Measurements from ENCODE around the gene DDX54.

DNA sequence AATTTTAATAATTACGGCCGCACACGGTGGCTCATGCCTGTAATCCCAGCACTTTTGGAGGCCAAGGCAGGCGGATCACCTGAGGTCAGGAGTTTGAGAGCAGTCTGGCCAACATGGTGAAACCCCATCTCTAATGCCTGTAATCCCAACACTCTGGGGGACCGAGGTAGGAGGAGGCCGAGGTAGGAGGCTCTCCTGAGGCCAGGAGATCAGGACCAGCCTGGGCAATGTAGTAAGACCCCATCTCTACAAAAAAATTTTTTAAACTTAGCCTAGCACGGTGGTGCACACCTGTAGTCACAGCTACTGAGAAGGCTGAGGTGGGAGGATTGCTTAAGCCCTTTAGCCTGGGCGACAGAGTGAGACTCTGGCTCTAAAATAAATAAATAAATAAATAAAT lies 41.3 kb downstream of the DDX54 start:
- TF ChIP-seq, protein P1, sequence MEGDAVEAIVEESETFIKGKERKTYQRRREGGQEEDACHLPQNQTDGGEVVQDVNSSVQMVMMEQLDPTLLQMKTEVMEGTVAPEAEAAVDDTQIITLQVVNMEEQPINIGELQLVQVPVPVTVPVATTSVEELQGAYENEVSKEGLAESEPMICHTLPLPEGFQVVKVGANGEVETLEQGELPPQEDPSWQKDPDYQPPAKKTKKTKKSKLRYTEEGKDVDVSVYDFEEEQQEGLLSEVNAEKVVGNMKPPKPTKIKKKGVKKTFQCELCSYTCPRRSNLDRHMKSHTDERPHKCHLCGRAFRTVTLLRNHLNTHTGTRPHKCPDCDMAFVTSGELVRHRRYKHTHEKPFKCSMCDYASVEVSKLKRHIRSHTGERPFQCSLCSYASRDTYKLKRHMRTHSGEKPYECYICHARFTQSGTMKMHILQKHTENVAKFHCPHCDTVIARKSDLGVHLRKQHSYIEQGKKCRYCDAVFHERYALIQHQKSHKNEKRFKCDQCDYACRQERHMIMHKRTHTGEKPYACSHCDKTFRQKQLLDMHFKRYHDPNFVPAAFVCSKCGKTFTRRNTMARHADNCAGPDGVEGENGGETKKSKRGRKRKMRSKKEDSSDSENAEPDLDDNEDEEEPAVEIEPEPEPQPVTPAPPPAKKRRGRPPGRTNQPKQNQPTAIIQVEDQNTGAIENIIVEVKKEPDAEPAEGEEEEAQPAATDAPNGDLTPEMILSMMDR (conservative IDR thresholded peaks at IDR 0.05 in 1 of 2, IDR thresholded peaks at IDR 0.05 in 1 of 2; ENCODE audit: extremely low read depth in 1 of 2, insufficient read depth in 1 of 2, low read depth in 1 of 2, low read length in 2 of 2) = no peak
- TF ChIP-seq EZH2 (IDR thresholded peaks at IDR 0.05; ENCODE audit: borderline replicate concordance, low read length) = no peak
